ENCODE measurements around the gene ZP4. TPM values are rescaled to one million over a fixed set of nuclear protein-coding genes. Genes with fewer than 3 reads are reported as not detected.

Gene ZP4
- total RNA-seq, 2 experiments from 2014 or later: not detected

DNA sequence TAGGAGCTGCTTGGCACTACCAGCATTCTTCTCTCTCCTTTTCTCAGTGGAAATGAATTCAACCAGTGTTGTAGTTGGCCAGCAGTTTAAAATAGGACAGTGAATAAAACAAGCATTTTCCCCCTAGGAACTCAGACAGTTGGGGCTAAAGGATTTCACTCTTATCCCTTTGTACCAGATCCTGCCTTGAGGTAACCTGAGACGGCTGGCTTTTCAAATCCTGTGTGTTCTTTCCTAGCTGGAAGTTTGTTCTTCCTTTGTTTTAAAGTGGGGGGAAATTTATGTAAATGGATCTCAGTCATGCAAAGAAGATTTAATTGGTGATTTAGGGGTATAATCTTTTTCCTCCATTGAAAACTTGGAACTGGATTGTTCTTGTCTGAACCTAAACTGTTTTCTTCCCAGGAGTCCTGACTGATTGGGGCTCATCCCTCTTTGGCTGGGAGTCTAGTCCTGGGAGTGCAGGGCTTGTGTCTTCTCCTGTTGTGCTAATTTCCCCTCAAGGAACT is 23.3 kb downstream of the ZP4 start:
- peaks cover 6% of the 10 kb centered on the region for H3K27me3 Mint-ChIP-seq
- H3K27me3 ChIP-seq (ENCODE audit: control insufficient read depth in 1 of 2, insufficient read depth in 2 of 2, low read length in 2 of 2): no peaks in the 10 kb centered on the region
- H3K9me3 ChIP-seq (ENCODE audit: control insufficient read depth in 1 of 2, insufficient read depth in 1 of 2, low read length in 2 of 2): peaks cover 0 to 6% of the 10 kb centered on the region in 2 experiments
- ATAC-seq (ENCODE audit: poor library complexity) (no peak), DNase-seq (no peak)
- POLR2A ChIA-PET: no interaction called here
- TF ChIP-seq, protein P1, sequence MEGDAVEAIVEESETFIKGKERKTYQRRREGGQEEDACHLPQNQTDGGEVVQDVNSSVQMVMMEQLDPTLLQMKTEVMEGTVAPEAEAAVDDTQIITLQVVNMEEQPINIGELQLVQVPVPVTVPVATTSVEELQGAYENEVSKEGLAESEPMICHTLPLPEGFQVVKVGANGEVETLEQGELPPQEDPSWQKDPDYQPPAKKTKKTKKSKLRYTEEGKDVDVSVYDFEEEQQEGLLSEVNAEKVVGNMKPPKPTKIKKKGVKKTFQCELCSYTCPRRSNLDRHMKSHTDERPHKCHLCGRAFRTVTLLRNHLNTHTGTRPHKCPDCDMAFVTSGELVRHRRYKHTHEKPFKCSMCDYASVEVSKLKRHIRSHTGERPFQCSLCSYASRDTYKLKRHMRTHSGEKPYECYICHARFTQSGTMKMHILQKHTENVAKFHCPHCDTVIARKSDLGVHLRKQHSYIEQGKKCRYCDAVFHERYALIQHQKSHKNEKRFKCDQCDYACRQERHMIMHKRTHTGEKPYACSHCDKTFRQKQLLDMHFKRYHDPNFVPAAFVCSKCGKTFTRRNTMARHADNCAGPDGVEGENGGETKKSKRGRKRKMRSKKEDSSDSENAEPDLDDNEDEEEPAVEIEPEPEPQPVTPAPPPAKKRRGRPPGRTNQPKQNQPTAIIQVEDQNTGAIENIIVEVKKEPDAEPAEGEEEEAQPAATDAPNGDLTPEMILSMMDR (IDR thresholded peaks at IDR 0.05): no peak
- H3K9me3 Mint-ChIP-seq: no peaks in the 10 kb centered on the region
- H3K4me1 ChIP-seq (ENCODE audit: insufficient read depth, low read length): peaks cover 3% of the 10 kb centered on the region
- H3K4me3 Mint-ChIP-seq: no peak overlapping the region
- H3K36me3 Mint-ChIP-seq (ENCODE audit: low read depth): no peaks in the 10 kb centered on the region
- H3K27ac Mint-ChIP-seq: no peak overlapping the region
- H3K4me1 Mint-ChIP-seq (ENCODE audit: low read depth): no peaks in the 10 kb centered on the region
- no peak overlapping the region for H3K4me3 ChIP-seq (ENCODE audit: low read length)
- intact Hi-C loops (cut with DNase I, micrococcal nuclease): no loop called here
- H3K27ac ChIP-seq (ENCODE audit: low read depth in 1 of 2, low read length in 2 of 2): no peak overlapping the region
- no peaks in the 10 kb centered on the region for H3K36me3 ChIP-seq (ENCODE audit: insufficient read depth, low read length)
- CTCF ChIA-PET: no interaction called here

DNA sequence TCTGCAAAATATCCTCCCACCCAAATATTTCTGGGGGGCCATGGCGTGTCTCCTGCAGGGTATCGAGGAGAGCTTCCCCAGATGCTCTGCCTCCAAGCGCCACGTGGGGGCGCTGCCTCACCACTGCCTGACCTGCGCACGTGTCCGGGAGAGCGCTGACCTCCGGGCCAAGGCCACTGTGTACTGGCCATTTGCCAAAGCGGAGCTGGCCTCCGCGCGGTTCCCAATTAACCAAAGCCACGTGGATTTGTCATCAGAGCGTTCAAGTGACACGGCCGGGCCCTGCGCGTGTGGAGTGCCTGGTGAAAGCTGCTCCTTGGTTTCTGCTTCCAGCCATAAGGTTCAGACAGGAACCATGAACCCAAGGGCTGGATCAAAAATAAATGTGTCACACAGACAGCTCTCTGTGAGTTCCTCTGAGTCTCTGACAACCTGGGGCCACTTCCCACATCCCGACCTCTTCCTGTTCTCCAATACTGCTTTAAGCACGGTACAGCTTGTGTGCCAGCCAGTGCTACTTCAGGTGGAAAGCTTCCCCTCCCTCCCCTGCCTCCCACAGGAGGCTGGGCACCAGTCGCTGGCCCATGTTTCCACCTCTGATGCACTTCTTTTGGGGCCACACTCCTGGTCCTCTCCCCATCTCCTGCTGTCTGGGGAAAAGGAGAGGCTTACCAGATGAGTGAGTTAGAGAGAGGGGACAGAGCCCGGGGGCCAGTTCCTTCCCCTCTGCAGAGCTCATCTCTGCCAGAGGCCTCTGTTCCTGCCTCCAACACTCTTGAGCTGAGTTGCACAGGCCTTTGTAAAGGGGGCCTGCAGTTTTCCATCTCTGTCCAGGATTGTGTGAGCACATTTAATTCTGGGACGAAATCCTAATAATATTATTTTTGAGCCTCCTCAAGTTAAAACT is 26.1 kb downstream of the ZP4 start:
- ChIA-PET POLR2A (no interaction called here), CTCF (no interaction called here)
- no peak overlapping the region for H3K27ac ChIP-seq (ENCODE audit: low read depth in 1 of 2, low read length in 2 of 2)
- H3K27ac Mint-ChIP-seq: no peak overlapping the region
- TF ChIP-seq, protein P1 (IDR thresholded peaks at IDR 0.05): no peak
- H3K9me3 Mint-ChIP-seq: no peaks in the 10 kb centered on the region
- ATAC-seq (ENCODE audit: poor library complexity): no peak
- H3K9me3 ChIP-seq (ENCODE audit: control insufficient read depth in 1 of 2, insufficient read depth in 1 of 2, low read length in 2 of 2): peaks cover 0 to 6% of the 10 kb centered on the region in 2 experiments
- H3K4me3 Mint-ChIP-seq: no peak overlapping the region
- H3K27me3 ChIP-seq (ENCODE audit: control insufficient read depth in 1 of 2, insufficient read depth in 2 of 2, low read length in 2 of 2): no peaks in the 10 kb centered on the region
- H3K4me1 ChIP-seq (ENCODE audit: insufficient read depth, low read length): peaks cover 3% of the 10 kb centered on the region
- no peak overlapping the region for H3K4me3 ChIP-seq (ENCODE audit: low read length)
- H3K4me1 Mint-ChIP-seq (ENCODE audit: low read depth): no peaks in the 10 kb centered on the region
- peak in 4 of 14 experiments; percentile 3 to 38 (median 20) for DNase-seq
- intact Hi-C loops (cut with DNase I, micrococcal nuclease): no loop called here
- no peaks in the 10 kb centered on the region for H3K36me3 Mint-ChIP-seq (ENCODE audit: low read depth)
- H3K27me3 Mint-ChIP-seq: peaks cover 12% of the 10 kb centered on the region
- H3K36me3 ChIP-seq (ENCODE audit: insufficient read depth, low read length): no peaks in the 10 kb centered on the region

DNA sequence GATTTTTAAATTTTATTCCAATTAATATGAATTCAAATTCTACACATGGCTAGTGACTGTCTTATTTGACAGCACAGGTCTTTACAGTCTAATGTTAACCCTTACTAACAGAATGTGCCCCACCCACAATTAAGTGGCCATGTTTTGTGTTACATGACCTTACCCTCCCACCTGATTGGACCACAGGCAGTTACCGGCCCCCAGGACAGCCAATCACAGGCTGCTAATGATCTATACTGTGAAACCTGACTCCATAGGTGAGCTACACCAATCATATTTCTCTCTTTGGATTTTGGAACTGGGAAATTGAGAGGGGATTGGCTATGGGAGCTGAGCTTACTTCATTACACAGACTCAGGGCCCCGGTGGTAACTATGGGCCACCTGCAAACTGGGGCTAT is 27.5 kb downstream of the ZP4 start:
- DNase-seq (no peak), ATAC-seq (ENCODE audit: poor library complexity) (no peak)
- H3K36me3 ChIP-seq (ENCODE audit: insufficient read depth, low read length): no peaks in the 10 kb centered on the region
- Mint-ChIP-seq H3K9me3 (no peaks in the 10 kb centered on the region), H3K4me3 (no peak overlapping the region), H3K27ac (no peak overlapping the region), H3K27me3 (peaks cover 12% of the 10 kb centered on the region), H3K4me1 (ENCODE audit: low read depth) (no peaks in the 10 kb centered on the region), H3K36me3 (ENCODE audit: low read depth) (no peaks in the 10 kb centered on the region)
- H3K27me3 ChIP-seq (ENCODE audit: control insufficient read depth in 1 of 2, insufficient read depth in 2 of 2, low read length in 2 of 2): no peaks in the 10 kb centered on the region
- TF ChIP-seq, protein P1 (IDR thresholded peaks at IDR 0.05): no peak
- no peak overlapping the region for H3K4me3 ChIP-seq (ENCODE audit: low read length)
- intact Hi-C loops (cut with DNase I, micrococcal nuclease): no loop called here
- H3K4me1 ChIP-seq (ENCODE audit: insufficient read depth, low read length): peaks cover 3% of the 10 kb centered on the region
- H3K27ac ChIP-seq (ENCODE audit: low read depth in 1 of 2, low read length in 2 of 2): no peak overlapping the region
- CTCF ChIA-PET: no interaction called here
- POLR2A ChIA-PET: no interaction called here
- H3K9me3 ChIP-seq (ENCODE audit: control insufficient read depth in 1 of 2, insufficient read depth in 1 of 2, low read length in 2 of 2): peaks cover 0 to 6% of the 10 kb centered on the region in 2 experiments
